Measurements from ENCODE around the gene MYADML2. TPM values are rescaled to one million over a fixed set of nuclear protein-coding genes. Genes with fewer than 3 reads are reported as not detected.

MYADML2 gene
- total and polyA plus RNA-seq, 10 of the 15 experiments (the other 5 are each of a cell fraction or from before 2014, with no cell fraction given): not detected

DNA sequence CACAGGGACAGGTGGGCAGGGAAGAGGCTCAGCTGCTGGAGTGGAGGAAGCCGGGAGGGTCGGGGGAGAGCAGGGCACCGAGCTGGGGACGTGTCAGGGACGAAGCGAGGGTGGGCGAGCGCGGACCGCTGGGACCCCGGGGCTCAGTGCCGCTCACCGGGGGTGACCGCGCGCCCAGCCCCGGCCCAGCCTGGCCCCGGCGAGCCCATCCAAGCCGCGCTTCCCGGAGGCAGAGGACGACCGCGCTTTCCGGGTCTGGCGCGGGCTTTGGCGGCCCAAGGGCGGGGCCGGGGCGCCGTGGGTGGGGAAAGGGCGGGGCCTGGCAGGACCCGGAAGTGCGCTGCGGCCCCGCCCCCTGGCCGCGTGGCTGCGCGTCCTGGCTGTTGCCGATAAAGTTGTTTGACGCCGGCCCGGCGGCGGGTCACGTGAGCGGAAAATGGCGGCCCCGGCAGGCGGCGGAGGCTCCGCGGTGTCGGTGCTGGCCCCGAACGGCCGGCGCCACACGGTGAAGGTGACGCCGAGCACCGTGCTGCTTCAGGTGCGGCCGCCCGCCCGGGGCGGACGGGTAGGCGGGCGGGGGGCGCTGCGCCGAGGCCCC, 30.3 kb upstream of the MYADML2 start, which contains the start of gene ASPSCR1 (continued):
- TF ChIP-seq PRDM15 (CRISPR knock-in tag; IDR thresholded peaks at IDR 0.05) (no peak), PML (IDR thresholded peaks at IDR 0.05; ENCODE audit: low read length) (peak; percentile 71; the same call in 1 of the 2 replicates), STAT1 (conservative IDR thresholded peaks at IDR 0.05) (peak; percentile 95; the same call in 1 of the 2 replicates), TCF3 (IDR thresholded peaks at IDR 0.05; ENCODE audit: borderline replicate concordance, insufficient read depth, low read depth, low read length) (0 out of 2 replicates have a peak, but pooled peaks have one; percentile 36), ZNF274 (IDR thresholded peaks at IDR 0.05; ENCODE audit: insufficient read depth, insufficient read length) (no peak), RAD51 (IDR thresholded peaks at IDR 0.05) (peak; percentile 81), FOXK2 (IDR thresholded peaks at IDR 0.05) (0 out of 2 replicates have a peak, but pooled peaks have one; percentile 42), ATF2 (IDR thresholded peaks at IDR 0.05; ENCODE audit: low read length) (no peak), POLR2AphosphoS2 (IDR thresholded peaks at IDR 0.05; ENCODE audit: low read depth, low read length) (0 out of 2 replicates have a peak, but pooled peaks have one; percentile 43), ZSCAN29 (IDR thresholded peaks at IDR 0.05) (no peak), FOXM1 (IDR thresholded peaks at IDR 0.05; ENCODE audit: low read depth, low read length) (no peak), MYC (IDR thresholded peaks at IDR 0.05; ENCODE audit: insufficient read depth, insufficient read length, insufficient replicate concordance, low read length, severe bottlenecking) (peak; percentile 83), RELA (IDR thresholded peaks at IDR 0.05; ENCODE audit: borderline replicate concordance, partially characterized antibody) (peak; percentile 91), NR2F1 (conservative IDR thresholded peaks at IDR 0.05) (peak; percentile 72; the same call in 1 of the 2 replicates), NRF1 (conservative IDR thresholded peaks at IDR 0.05; ENCODE audit: low read depth, low read length) (no peak), POLR2AphosphoS5 (IDR thresholded peaks at IDR 0.05; ENCODE audit: low read length) (peak; percentile 82), TAF1 (IDR thresholded peaks at IDR 0.05; ENCODE audit: borderline replicate concordance, low read depth, low read length) (peak; percentile 96), ZNF384 (IDR thresholded peaks at IDR 0.05; ENCODE audit: borderline replicate concordance, low read depth, low read length) (no peak), CREB1 (IDR thresholded peaks at IDR 0.05; ENCODE audit: low read depth) (peak; percentile 88), KLF5 (IDR thresholded peaks at IDR 0.05; ENCODE audit: partially characterized antibody) (peak; percentile 94), IKZF1 (conservative IDR thresholded peaks at IDR 0.05) (peak; percentile 95)
- TF ChIP-seq, protein P1, sequence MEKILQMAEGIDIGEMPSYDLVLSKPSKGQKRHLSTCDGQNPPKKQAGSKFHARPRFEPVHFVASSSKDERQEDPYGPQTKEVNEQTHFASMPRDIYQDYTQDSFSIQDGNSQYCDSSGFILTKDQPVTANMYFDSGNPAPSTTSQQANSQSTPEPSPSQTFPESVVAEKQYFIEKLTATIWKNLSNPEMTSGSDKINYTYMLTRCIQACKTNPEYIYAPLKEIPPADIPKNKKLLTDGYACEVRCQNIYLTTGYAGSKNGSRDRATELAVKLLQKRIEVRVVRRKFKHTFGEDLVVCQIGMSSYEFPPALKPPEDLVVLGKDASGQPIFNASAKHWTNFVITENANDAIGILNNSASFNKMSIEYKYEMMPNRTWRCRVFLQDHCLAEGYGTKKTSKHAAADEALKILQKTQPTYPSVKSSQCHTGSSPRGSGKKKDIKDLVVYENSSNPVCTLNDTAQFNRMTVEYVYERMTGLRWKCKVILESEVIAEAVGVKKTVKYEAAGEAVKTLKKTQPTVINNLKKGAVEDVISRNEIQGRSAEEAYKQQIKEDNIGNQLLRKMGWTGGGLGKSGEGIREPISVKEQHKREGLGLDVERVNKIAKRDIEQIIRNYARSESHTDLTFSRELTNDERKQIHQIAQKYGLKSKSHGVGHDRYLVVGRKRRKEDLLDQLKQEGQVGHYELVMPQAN (conservative IDR thresholded peaks at IDR 0.05): peak; percentile 93
- TF ChIP-seq, protein P2, sequence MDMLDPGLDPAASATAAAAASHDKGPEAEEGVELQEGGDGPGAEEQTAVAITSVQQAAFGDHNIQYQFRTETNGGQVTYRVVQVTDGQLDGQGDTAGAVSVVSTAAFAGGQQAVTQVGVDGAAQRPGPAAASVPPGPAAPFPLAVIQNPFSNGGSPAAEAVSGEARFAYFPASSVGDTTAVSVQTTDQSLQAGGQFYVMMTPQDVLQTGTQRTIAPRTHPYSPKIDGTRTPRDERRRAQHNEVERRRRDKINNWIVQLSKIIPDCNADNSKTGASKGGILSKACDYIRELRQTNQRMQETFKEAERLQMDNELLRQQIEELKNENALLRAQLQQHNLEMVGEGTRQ (IDR thresholded peaks at IDR 0.05; ENCODE audit: borderline replicate concordance, low read depth, low read length): peak; percentile 90

All from GM12878 (cell line).